ENCODE results near the gene ABHD17A.

DNA sequence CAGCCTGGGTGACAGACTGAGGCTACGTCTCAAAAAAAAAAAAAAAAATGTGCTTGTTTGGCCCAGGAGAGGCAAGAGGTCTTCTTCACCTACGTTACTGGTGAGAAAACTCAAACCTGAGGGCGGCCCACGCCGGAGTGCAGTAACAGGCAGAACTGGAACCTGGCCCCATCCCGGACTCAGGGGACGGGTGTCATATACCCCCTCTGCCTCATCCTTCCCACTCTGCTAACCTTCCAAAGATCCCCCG, 19.5 kb upstream of the ABHD17A start:
- TF ChIP-seq, protein P1, sequence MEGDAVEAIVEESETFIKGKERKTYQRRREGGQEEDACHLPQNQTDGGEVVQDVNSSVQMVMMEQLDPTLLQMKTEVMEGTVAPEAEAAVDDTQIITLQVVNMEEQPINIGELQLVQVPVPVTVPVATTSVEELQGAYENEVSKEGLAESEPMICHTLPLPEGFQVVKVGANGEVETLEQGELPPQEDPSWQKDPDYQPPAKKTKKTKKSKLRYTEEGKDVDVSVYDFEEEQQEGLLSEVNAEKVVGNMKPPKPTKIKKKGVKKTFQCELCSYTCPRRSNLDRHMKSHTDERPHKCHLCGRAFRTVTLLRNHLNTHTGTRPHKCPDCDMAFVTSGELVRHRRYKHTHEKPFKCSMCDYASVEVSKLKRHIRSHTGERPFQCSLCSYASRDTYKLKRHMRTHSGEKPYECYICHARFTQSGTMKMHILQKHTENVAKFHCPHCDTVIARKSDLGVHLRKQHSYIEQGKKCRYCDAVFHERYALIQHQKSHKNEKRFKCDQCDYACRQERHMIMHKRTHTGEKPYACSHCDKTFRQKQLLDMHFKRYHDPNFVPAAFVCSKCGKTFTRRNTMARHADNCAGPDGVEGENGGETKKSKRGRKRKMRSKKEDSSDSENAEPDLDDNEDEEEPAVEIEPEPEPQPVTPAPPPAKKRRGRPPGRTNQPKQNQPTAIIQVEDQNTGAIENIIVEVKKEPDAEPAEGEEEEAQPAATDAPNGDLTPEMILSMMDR (IDR thresholded peaks at IDR 0.05), result no peak
- TF ChIP-seq EZH2phosphoT487 (IDR thresholded peaks at IDR 0.05), result no peak

Data from neural progenitor cell (in vitro differentiated cells).